Fibroblast of the aortic adventitia (primary cell): Measurements from ENCODE around the gene DDX1. TPM values are rescaled to one million over a fixed set of nuclear protein-coding genes. Genes with fewer than 3 reads are reported as not detected.

Experiments used
- DNase-seq: peaks from one replicate; pipeline ENCODE4 v3.0.0-alpha.2; 2010; ENCODE audit warnings: low read depth
- H3K4me3 ChIP-seq: 2 replicates; pipeline ENCODE4 v1.5.1; 2011; ENCODE audit warnings: low read depth, mild to moderate bottlenecking, control low read depth, low read length, moderate library complexity
- total RNA-seq: library from RNA; depleted of rRNA; stranded (reverse); fragments of >200 nt; gene quantifications from 2 replicates; pipeline ENCODE4 v1.2.3, GENCODE V29; 2012; ENCODE audit warnings: low replicate concordance
- TF ChIP-seq, protein P1 (sequence below): IDR thresholded peaks from 2 replicates; pipeline ENCODE4 v1.5.1; 2011; ENCODE audit warnings: mild to moderate bottlenecking, low read length, control low read depth, inconsistent platforms; ENCODE audit not compliant: insufficient read depth

Gene DDX1
- total RNA-seq, 1 donor, result 110 TPM

DNA sequence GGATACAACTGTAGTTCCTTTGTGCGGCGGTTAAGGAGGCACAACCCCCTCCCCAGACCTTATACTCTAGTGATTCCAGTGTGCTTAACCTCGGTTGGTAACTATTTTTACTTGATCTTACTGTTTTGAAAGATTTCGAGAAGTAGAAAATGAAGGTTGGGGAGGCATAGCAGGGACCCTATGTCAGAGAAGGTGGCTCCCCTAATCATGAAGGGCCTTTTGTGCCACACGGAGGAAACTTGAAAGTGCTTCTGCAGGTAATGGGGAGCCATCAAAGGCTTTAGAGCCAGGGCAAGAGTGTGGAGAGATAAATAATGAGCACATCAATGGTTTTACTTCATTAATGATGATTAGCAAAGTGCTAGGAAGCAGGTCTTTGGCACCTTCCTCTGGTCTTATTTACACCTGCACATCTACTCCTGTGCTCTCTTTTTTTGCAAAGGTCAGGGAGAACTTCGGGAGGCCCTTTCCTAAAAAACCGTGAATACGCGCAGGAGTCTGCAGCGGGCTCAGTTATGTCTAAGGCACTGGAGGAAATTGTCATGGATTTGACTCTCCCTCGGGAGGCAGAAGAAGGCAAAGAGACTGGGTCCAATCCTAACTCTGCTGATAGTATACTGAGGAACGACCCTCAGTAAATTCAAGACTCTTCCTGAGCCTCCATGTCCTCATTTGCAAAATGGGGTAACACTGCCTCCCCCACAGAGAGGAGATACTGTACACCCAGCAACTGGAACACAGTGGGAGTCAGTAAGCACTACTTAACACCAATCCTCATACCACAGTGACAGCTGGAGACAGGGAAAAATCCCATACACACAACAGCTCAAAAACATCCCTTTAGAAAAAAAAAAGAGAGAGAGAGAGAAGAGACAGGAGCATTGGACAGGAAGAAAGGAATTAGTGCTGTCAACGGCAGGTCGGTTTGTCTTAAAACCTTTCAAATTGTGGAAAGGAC is 81.6 kb downstream of the DDX1 start:
- DNase-seq, result no peak
- TF ChIP-seq, protein P1, sequence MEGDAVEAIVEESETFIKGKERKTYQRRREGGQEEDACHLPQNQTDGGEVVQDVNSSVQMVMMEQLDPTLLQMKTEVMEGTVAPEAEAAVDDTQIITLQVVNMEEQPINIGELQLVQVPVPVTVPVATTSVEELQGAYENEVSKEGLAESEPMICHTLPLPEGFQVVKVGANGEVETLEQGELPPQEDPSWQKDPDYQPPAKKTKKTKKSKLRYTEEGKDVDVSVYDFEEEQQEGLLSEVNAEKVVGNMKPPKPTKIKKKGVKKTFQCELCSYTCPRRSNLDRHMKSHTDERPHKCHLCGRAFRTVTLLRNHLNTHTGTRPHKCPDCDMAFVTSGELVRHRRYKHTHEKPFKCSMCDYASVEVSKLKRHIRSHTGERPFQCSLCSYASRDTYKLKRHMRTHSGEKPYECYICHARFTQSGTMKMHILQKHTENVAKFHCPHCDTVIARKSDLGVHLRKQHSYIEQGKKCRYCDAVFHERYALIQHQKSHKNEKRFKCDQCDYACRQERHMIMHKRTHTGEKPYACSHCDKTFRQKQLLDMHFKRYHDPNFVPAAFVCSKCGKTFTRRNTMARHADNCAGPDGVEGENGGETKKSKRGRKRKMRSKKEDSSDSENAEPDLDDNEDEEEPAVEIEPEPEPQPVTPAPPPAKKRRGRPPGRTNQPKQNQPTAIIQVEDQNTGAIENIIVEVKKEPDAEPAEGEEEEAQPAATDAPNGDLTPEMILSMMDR, result no peak

DNA sequence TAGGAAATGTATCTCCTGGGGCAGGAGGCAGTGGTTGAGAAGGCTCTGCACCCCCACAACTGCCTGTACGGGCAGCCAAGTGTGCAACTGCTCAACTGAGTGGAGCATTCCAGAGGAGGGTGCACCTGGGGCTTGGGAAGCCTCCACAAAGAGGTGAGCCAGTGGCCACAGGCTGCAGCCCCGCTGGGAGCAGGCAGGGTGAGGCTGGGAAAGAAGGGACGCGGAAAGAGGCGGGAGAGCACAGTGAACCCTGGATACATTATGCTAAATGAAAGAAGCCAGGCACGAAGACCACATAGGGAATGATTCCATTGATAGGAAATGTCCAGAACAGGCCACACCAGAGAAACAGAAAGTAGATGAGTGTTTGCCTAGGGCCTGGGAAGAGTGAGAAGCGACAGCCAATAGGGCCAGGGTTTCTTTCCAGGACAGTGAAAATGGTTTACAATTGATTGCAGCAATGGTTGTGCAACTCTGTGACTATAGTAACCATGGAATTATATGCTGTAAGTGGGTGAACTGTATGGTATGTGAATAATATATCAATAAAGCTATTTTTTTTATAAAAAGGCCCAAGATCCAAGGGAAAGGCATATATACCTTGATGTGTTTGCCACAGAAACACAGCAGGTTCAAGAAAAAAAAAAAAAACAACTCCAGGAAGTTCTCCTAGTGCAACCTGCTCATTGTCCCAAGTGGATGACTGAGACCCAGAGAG is 82.4 kb downstream of the DDX1 start:
- no peak overlapping the region for H3K4me3 ChIP-seq
- TF ChIP-seq, protein P1, result no peak
- DNase-seq, result peak; percentile 7

More for the DNA sequence above, 81.6 kb downstream of the DDX1 start:
- no peak overlapping the region for H3K4me3 ChIP-seq

DNA sequence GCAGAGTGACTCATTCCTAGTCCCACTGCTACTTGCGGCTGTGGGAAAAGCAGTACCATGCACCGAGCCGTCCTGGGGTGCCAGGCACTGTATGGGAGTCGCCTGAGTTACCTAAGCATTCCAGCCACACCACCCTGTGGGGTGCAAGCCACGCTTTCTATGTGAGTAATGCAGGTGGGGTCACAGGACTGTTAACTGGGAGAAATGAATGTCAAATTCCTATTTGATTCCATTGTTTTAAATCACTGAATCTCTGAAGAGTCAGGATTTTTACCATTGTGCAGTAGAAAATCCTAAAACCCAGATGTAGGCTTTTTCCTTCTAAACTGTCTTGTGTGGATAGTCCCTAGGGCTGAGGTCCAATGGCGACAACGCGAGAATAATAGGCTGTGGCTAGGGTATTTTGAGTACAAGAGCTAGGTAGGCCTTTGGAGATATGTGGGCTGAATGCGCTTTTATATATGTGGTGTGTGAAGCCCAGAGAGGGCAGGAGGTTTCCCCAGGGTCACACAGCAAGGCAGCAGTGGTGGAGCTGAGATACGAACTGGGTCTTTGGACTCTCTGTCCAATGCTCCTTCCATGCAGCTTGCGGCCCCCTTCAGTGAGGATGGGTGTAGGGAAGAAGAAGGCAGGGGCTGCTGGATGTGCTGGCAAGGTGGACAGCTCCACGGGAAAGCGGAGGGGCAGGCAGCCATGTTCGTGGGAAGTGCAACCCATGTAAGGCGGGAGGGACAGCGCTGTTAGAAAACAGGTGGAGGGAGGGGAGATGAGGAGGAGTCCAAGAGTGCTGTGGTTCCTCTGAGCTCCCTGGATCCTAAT is 83.2 kb downstream of the DDX1 start:
- DNase-seq, result no peak
- no peak overlapping the region for H3K4me3 ChIP-seq
- TF ChIP-seq, protein P1, result no peak

DNA sequence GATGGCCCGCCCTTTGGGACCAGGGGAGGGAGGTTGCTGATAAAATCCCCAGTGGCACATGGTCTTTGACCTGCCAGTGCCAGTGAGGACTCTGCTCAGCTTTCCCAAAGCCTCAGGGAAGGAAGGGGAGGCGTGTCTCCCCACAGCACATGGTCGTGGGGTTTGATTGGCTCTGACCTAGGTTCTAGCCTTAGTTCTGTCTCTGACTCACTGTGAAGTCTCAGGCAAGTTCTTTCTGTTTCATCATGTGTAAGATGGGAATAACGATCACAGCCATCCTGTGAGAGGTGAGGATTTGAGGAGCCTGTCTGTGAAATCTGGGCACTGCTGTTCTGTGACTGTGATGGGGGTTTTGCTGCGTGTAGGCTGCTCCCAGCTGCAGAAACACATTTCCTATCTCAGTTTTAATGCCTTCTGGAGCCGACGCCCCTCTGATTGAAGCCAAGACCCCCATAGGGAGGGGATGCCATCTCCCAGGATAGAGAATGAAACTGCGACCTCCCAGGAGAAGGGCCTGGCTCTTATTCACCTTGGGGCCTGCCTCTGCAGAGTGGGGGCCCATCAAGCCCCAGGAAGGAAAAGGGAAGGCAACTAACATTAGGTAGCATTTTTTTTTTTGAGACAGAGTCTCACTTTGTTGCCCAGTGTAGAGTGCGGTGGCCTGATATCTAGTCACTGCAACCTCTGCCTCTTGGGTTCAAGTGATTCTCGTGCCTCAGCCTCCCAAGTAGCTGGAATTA is 84.0 kb downstream of the DDX1 start:
- DNase-seq, result no peak
- TF ChIP-seq, protein P1, result no peak
- no peak overlapping the region for H3K4me3 ChIP-seq

DNA sequence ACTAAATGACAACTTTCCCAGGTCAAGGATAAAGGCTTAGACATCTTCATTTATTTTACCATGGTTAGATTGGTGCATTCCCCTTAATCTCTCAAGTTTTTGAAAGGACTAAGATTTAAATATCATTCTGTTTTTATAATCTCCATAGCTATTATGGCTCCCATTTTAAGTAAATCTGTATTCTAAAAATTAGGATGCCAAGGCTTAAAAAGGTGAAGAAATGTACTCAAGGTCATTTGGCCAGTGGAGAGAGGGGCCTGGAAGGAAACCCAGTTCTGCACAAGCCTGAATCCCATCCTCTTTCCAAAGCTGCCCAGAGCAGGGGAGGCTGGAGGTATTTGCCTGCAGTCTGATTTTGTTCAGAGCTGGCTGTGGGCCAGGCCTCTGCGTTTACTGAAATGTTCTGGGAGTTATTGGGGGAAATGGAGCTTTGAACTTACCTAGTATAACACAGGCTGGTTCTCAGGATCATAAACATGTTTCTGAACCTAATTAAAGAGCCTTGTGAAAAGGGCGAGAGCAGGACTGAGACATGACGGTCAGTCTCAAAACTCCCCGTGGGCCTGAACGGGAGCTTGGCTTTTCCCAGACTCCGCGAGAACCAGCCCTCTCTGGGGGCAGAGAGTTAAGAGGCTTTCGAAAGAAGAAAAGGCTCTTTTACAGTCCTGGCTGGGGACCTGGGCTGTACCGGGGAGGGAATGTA is 85.6 kb downstream of the DDX1 start:
- no peak for DNase-seq
- H3K4me3 ChIP-seq, result no peak overlapping the region
- TF ChIP-seq, protein P1, result no peak
